Caco-2 (cell line): Measurements from ENCODE around the gene KLC1. TPM values are rescaled to one million over a fixed set of nuclear protein-coding genes. Genes with fewer than 3 reads are reported as not detected.

Experiments
- BruUV-seq: library from RNA; stranded (reverse); fragments of 400-500 nt; replicated peaks from 2 replicates; lab custom pipeline; 2021; lab: Mats Ljungman, UMichigan
- CTCF ChIA-PET: fragments of 300-600 bp; sonication (Branson Sonifier 250); formaldehyde crosslinking; loops from one replicate; lab custom pipeline; 2022; ENCODE audit warnings: antibody characterized with exemption; lab: Charles Lee
- POLR2A ChIA-PET: fragments of 300-600 bp; sonication (Branson Sonifier 250); formaldehyde crosslinking; loops from one replicate; lab custom pipeline; 2022; ENCODE audit warnings: antibody characterized with exemption; lab: Charles Lee
- DNase-seq, 2 experiments: peaks; one replicate each; pipeline versions ENCODE4 v3.0.0 to v3.0.0-alpha.2; 2020 to 2022
- H3K27me3 ChIP-seq: replicated peaks from 2 replicates; pipeline ENCODE4 v1.6.0; 2011; ENCODE audit warnings: low read length; ENCODE audit not compliant: control insufficient read depth, insufficient read depth
- H3K36me3 ChIP-seq: 2 replicates; pipeline ENCODE4 v1.5.1; 2011; ENCODE audit warnings: low read length; ENCODE audit not compliant: control insufficient read depth, insufficient read depth
- H3K4me1 ChIP-seq: fragments of 250-450 bp; sonication (Bioruptor Pico); 2 replicates; pipeline ENCODE4 v1.5.1; 2020; ENCODE audit warnings: mild to moderate bottlenecking
- H3K4me3 ChIP-seq: 2 replicates; pipeline ENCODE4 v1.5.1; 2011; ENCODE audit warnings: low read depth, mild to moderate bottlenecking, control low read depth, low read length
- H3K9me3 ChIP-seq: fragments of 250-450 bp; sonication (Bioruptor Pico); 2 replicates; pipeline ENCODE4 v1.5.1; 2020; ENCODE audit warnings: mild to moderate bottlenecking, moderate library complexity
- H3K27ac Mint-ChIP-seq: one replicate; pipeline ENCODE4 v1.8.0; 2022; ENCODE audit warnings: mixed read lengths; ENCODE audit not compliant: unreplicated experiment
- H3K27me3 Mint-ChIP-seq: one replicate; pipeline ENCODE4 v1.8.0; 2022; ENCODE audit warnings: mixed read lengths; ENCODE audit not compliant: insufficient read depth, unreplicated experiment
- H3K36me3 Mint-ChIP-seq: one replicate; pipeline ENCODE4 v1.8.0; 2022; ENCODE audit warnings: mild to moderate bottlenecking, mixed read lengths; ENCODE audit not compliant: insufficient read depth, unreplicated experiment
- H3K4me1 Mint-ChIP-seq: one replicate; pipeline ENCODE4 v1.8.0; 2022; ENCODE audit warnings: low read depth, mixed read lengths; ENCODE audit not compliant: unreplicated experiment
- H3K4me3 Mint-ChIP-seq: one replicate; pipeline ENCODE4 v1.8.0; 2022; ENCODE audit warnings: mild to moderate bottlenecking, moderate library complexity, mixed read lengths; ENCODE audit not compliant: unreplicated experiment
- H3K9me3 Mint-ChIP-seq: one replicate; pipeline ENCODE4 v1.8.0; 2022; ENCODE audit warnings: mixed read lengths; ENCODE audit not compliant: unreplicated experiment
- CTCF ChIP-seq, 2 experiments: fragments of 200-600 bp in 1 of 2; IDR thresholded peaks; 1 replicate in 1 of 2; 2 replicates in 1 of 2; pipeline versions ENCODE4 v1.5.1 to v1.8.0; 2011 to 2022; ENCODE audit warnings: antibody characterized with exemption in 1 of 2, control low read depth in 1 of 2, inconsistent platforms in 1 of 2, low read depth in 1 of 2, low read length in 1 of 2, mild to moderate bottlenecking in 1 of 2, moderate library complexity in 1 of 2; ENCODE audit not compliant: insufficient read depth in 1 of 2, severe bottlenecking in 1 of 2, unreplicated experiment in 1 of 2
- intact Hi-C: fragments of 100-400 bp; cut with micrococcal nuclease; formaldehyde crosslinking; loops from one replicate; pipeline ENCODE4 v1.10.0; 2022; ENCODE audit not compliant: unreplicated experiment
- total RNA-seq: library from RNA; stranded (reverse); gene quantifications from 2 replicates; pipeline ENCODE4 v1.2.3, GENCODE V29; 2022

KLC1 gene
- total RNA-seq, 1 experiment from 2014 or later, result 110 TPM

GRCh38 chr14:103713304-103714062, 84.5 kb downstream of the KLC1 start:
- Mint-ChIP-seq H3K4me1 (peaks cover 9% of the 10 kb centered on the region), H3K27me3 (no peaks in the 10 kb centered on the region), H3K4me3 (peak overlapping the region; percentile 98), H3K36me3 (peaks cover 53% of the 10 kb centered on the region), H3K27ac (no peak overlapping the region), H3K9me3 (no peaks in the 10 kb centered on the region)
- peaks cover 5% of the 10 kb centered on the region; the same call in 1 of the 2 replicates for H3K4me1 ChIP-seq
- H3K36me3 ChIP-seq, result no peaks in the 10 kb centered on the region
- CTCF ChIA-PET, result no interaction called here
- intact Hi-C loops, result no loop called here
- no peaks in the 10 kb centered on the region for H3K27me3 ChIP-seq
- no peak for DNase-seq
- no peaks in the 10 kb centered on the region for H3K9me3 ChIP-seq
- POLR2A ChIA-PET, result no interaction called here
- no peak overlapping the region for H3K4me3 ChIP-seq
- no peak for TF ChIP-seq CTCF (IDR thresholded peaks at IDR 0.05; ENCODE audit: insufficient read depth in 1 of 2, low read depth in 1 of 2, low read length in 1 of 2, severe bottlenecking in 1 of 2, unreplicated experiment in 1 of 2)
- no TSS peak for BruUV-seq

- H3K4me1 ChIP-seq, result peaks cover 5% of the 10 kb centered on the region; the same call in 1 of the 2 replicates
- TSS peak; percentile 72 for BruUV-seq
- H3K9me3 Mint-ChIP-seq, result no peaks in the 10 kb centered on the region
- intact Hi-C loops, result no loop called here
- no peak for TF ChIP-seq CTCF (IDR thresholded peaks at IDR 0.05; ENCODE audit: insufficient read depth in 1 of 2, low read depth in 1 of 2, low read length in 1 of 2, severe bottlenecking in 1 of 2, unreplicated experiment in 1 of 2)
- H3K27me3 Mint-ChIP-seq, result no peaks in the 10 kb centered on the region
- ChIA-PET POLR2A (no interaction called here), CTCF (interaction anchor here (0.7 kb wide), 1 partner anchor 23 kb away, joined by 5 read pairs; no protein-coding TSS in a partner anchor)
- peak overlapping the region; percentile 62 for H3K4me3 ChIP-seq
- H3K36me3 ChIP-seq, result no peaks in the 10 kb centered on the region
- peaks cover 9% of the 10 kb centered on the region for H3K4me1 Mint-ChIP-seq
- no peaks in the 10 kb centered on the region for H3K27me3 ChIP-seq
- H3K36me3 Mint-ChIP-seq, result peaks cover 46% of the 10 kb centered on the region
- peak overlapping the region; percentile 94 for H3K27ac Mint-ChIP-seq
- no peaks in the 10 kb centered on the region for H3K9me3 ChIP-seq
- peak overlapping the region; percentile 98 for H3K4me3 Mint-ChIP-seq
- DNase-seq, result no peak
These were observed 85.2 kb downstream of the KLC1 start for GRCh38 chr14:103714063-103714724.
